Left lung (tissue), 10 donors: Measurements from ENCODE around the gene ZNF653. TPM values are rescaled to one million over a fixed set of nuclear protein-coding genes. Genes with fewer than 3 reads are reported as not detected.
A peak's percentile ranks its signal among the peaks of the same experiment; 100 is the strongest.
"Not testable (repeated sequence)": the region's sequence is repeated elsewhere in the genome, so short reads cannot be mapped to it uniquely, and the experiment has no call there.

Experiments used
- ATAC-seq: fragments of 200-7000 bp; cut with Tn5 transposase; one replicate; pipeline ENCODE4 v1.9.1; 2020; ENCODE audit warnings: moderate library complexity
- DNase-seq, 4 donors: peaks; one replicate each; pipeline ENCODE4 v3.0.0-alpha.2; 2013 to 2020
- H3K27ac ChIP-seq, 2 donors: fragments of 200-600 bp; sonication (generic) in 1 of 2; one replicate each; pipeline versions ENCODE4 v1.5.0 to v1.8.0; 2020 to 2021
- H3K27me3 ChIP-seq, 2 donors: fragments of 200-600 bp; sonication (generic) in 1 of 2; one replicate each; pipeline versions ENCODE4 v1.5.0 to v1.8.0; 2020 to 2021
- H3K36me3 ChIP-seq, 2 donors: fragments of 200-600 bp; sonication (generic) in 1 of 2; one replicate each; pipeline versions ENCODE4 v1.5.0 to v1.8.0; 2020 to 2021
- H3K4me1 ChIP-seq, 2 donors: fragments of 200-600 bp; one replicate each; pipeline ENCODE4 v1.8.0; 2021
- H3K4me3 ChIP-seq, 2 donors: fragments of 200-600 bp; sonication (generic) in 1 of 2; one replicate each; pipeline versions ENCODE4 v1.5.0 to v1.8.0; 2020 to 2021; ENCODE audit warnings: mild to moderate bottlenecking in 1 of 2
- H3K9me3 ChIP-seq, 2 donors: fragments of 200-600 bp; sonication (generic) in 1 of 2; one replicate each; pipeline versions ENCODE4 v1.5.0 to v1.8.0; 2020 to 2021
- CTCF ChIP-seq, 2 donors: fragments of 200-600 bp; sonication (generic) in 1 of 2; IDR thresholded peaks; one replicate each; pipeline versions ENCODE4 v1.5.0 to v1.8.0; 2021; ENCODE audit warnings: antibody characterized with exemption in 2 of 2
- intact Hi-C, 2 donors: fragments of 100-400 bp; cut with DNase I; formaldehyde crosslinking; loops; one replicate each; pipeline versions ENCODE4 v1.11.2 to v1.14.2; 2022
- polyA plus RNA-seq, 6 donors: library from polyadenylated mRNA; unstranded; fragments of 120-200 nt; gene quantifications; one replicate each; pipeline ENCODE4 v1.2.1, GENCODE V29; 2013; ENCODE audit not compliant: insufficient read length in 6 of 6
- total RNA-seq, 2 donors: library from RNA; stranded (reverse); fragmentation: NEBNext Ultra II Directional; extraction: Animal tissue kit (Norgen Biotek cat#: 25700); gene quantifications; one replicate each; pipeline ENCODE4 v1.2.1, GENCODE V29; 2021
- donor health status: DM: no; HTN: yes; CAD: no.
- donor health status: DM: no; HTN: no; CAD: no.

Gene ZNF653
- total and polyA plus RNA-seq, 8 donors: 7.3 to 10.1 (median 8.3) TPM

GRCh38 chr19:11457115-11457514 is 48.5 kb downstream of the ZNF653 start:
- no peak for TF ChIP-seq CTCF (IDR thresholded peaks at IDR 0.05)
- H3K4me1 ChIP-seq: no peaks in the 10 kb centered on the region
- ATAC-seq (no peak), DNase-seq (peak in 1 of 4 donors; percentile 76)
- no peaks in the 10 kb centered on the region for H3K36me3 ChIP-seq
- H3K27ac ChIP-seq: no peak overlapping the region
- H3K9me3 ChIP-seq: no peaks in the 10 kb centered on the region
- peaks cover 0 to 43% of the 10 kb centered on the region in 2 donors for H3K27me3 ChIP-seq
- no peak overlapping the region for H3K4me3 ChIP-seq
- intact Hi-C loops: no loop called here

GRCh38 chr19:11456659-11457058 is 49.0 kb downstream of the ZNF653 start:
- Histone ChIP-seq H3K4me1 (no peaks in the 10 kb centered on the region), H3K27me3 (peaks cover 0 to 43% of the 10 kb centered on the region in 2 donors), H3K9me3 (no peaks in the 10 kb centered on the region), H3K4me3 (no peak overlapping the region), H3K27ac (no peak overlapping the region), H3K36me3 (no peaks in the 10 kb centered on the region)
- TF ChIP-seq CTCF (IDR thresholded peaks at IDR 0.05): no peak
- ATAC-seq (no peak), DNase-seq (no peak)
- intact Hi-C loops: no loop called here

- DNase-seq, H3K4me1 ChIP-seq, intact Hi-C loops, H3K9me3 ChIP-seq, H3K4me3 ChIP-seq, ATAC-seq, H3K27ac ChIP-seq: not testable (repeated sequence)
- Histone ChIP-seq H3K36me3 (peaks cover 0 to 10% of the 10 kb centered on the region in 2 donors), H3K27me3 (peaks cover 0 to 37% of the 10 kb centered on the region in 2 donors)
Measured at GRCh38 chr19:11455233-11455554, 50.4 kb downstream of the ZNF653 start.

GRCh38 chr19:11453468-11454341 is 51.9 kb downstream of the ZNF653 start:
- DNase-seq: no peak
- ATAC-seq: no peak
- H3K4me3 ChIP-seq: no peak overlapping the region
- no peaks in the 10 kb centered on the region for H3K9me3 ChIP-seq
- H3K27me3 ChIP-seq: peaks cover 0 to 25% of the 10 kb centered on the region in 2 donors
- intact Hi-C loops: no loop called here
- H3K4me1 ChIP-seq: no peaks in the 10 kb centered on the region
- TF ChIP-seq CTCF (IDR thresholded peaks at IDR 0.05): no peak
- H3K27ac ChIP-seq: no peak overlapping the region
- peaks cover 0 to 25% of the 10 kb centered on the region in 2 donors for H3K36me3 ChIP-seq

GRCh38 chr19:11452620-11453310 is 52.9 kb downstream of the ZNF653 start:
- H3K9me3 ChIP-seq: no peaks in the 10 kb centered on the region
- no peak overlapping the region for H3K27ac ChIP-seq
- ATAC-seq (no peak), DNase-seq (no peak)
- H3K4me1 ChIP-seq: no peaks in the 10 kb centered on the region
- peaks cover 0 to 34% of the 10 kb centered on the region in 2 donors for H3K36me3 ChIP-seq
- H3K27me3 ChIP-seq: peaks cover 0 to 19% of the 10 kb centered on the region in 2 donors
- intact Hi-C loops: no loop called here
- H3K4me3 ChIP-seq: no peak overlapping the region
- no peak for TF ChIP-seq CTCF (IDR thresholded peaks at IDR 0.05)
